HG03354 (cell line): ENCODE data around the gene HRH4.
A peak's percentile ranks its signal among the peaks of the same experiment; 100 is the strongest.

ENCODE experiments used
- ATAC-seq: cut with Tn5 transposase; IDR thresholded peaks from one replicate; pipeline ENCODE4 v1.9.1; 2021; ENCODE audit warnings: mild to moderate bottlenecking; ENCODE audit not compliant: unreplicated experiment, poor library complexity, severe bottlenecking

The HRH4 gene

GRCh38 chr18:24500766-24501165 lies 40.3 kb downstream of the HRH4 start:
- no peak for ATAC-seq

- no peak for ATAC-seq
Measured at GRCh38 chr18:24502667-24503523, 42.5 kb downstream of the HRH4 start.

GRCh38 chr18:24504401-24504800 lies 44.0 kb downstream of the HRH4 start:
- ATAC-seq: no peak

- no peak for ATAC-seq
Measured at GRCh38 chr18:24506175-24506574, 45.7 kb downstream of the HRH4 start.

- no peak for ATAC-seq
Measured at GRCh38 chr18:24509435-24509834, 49.0 kb downstream of the HRH4 start.

GRCh38 chr18:24514439-24514838 lies 54.0 kb downstream of the HRH4 start:
- ATAC-seq: peak; percentile 84

GRCh38 chr18:24515721-24516120 lies 55.3 kb downstream of the HRH4 start:
- ATAC-seq: no peak

- no peak for ATAC-seq
Measured at GRCh38 chr18:24516261-24516660, 55.8 kb downstream of the HRH4 start.

- ATAC-seq: no peak
Measured at GRCh38 chr18:24517554-24517953, 57.1 kb downstream of the HRH4 start.

- ATAC-seq: no peak
Measured at GRCh38 chr18:24518596-24518995, 58.2 kb downstream of the HRH4 start.
